ENCODE measurements around the gene MEAK7. TPM values are rescaled to one million over a fixed set of nuclear protein-coding genes. Genes with fewer than 3 reads are reported as not detected.

The MEAK7 gene
- total RNA-seq, 2 donors from 2014 or later: 17.0 to 23.4 TPM

DNA sequence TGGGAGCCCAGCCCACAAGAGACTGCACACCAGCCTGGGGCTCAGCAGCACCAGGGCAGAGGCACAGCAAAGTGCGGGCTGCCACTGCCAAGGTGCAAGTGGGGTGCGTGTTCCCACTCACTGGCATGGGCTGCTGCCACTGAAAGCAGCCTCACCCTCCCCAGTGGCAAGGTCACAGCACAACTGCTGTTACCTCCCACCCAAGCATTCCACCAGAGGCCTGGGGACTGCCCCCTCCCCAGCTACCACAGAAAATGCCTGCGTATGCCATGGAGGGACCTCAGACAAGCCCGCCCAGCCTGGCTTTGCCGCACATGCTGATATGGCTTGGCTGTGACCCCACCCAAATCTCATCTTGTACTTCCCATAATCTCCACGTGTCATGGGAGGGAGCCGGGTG is 33.1 kb downstream of the MEAK7 start:
- no peak for DNase-seq
- Histone ChIP-seq H3K27me3 (no peaks in the 10 kb centered on the region), H3K9me3 (no peaks in the 10 kb centered on the region), H3K27ac (no peak overlapping the region), H3K4me1 (no peaks in the 10 kb centered on the region), H3K36me3 (no peaks in the 10 kb centered on the region), H3K9ac (ENCODE audit: low read depth in 2 of 2, low read length in 2 of 2) (no peak overlapping the region), H3K4me3 (no peak overlapping the region)
- TF ChIP-seq CTCF (IDR thresholded peaks at IDR 0.05): no peak
- intact Hi-C loops (cut with DNase I): no loop called here

DNA sequence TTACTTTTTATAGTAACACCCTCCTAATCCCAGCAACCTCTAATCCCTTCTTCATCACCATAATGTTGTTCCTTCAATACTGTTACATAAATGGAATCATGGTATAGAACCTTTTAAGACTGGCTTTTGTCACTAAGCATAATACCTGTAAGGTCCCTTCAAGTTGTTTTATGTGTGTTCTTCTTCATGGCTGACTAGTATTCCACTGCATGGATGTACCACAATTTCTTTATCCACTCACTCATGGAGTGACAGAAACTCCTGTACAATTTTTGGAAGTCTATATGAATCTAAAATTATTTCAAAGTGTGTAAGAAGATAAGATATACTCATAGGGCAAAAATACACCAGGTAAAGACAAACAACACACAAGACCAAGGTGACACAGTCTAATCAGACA is 36.8 kb downstream of the MEAK7 start:
- intact Hi-C loops (cut with DNase I): no loop called here
- Histone ChIP-seq H3K4me1 (no peaks in the 10 kb centered on the region), H3K9ac (ENCODE audit: low read depth in 2 of 2, low read length in 2 of 2) (no peak overlapping the region), H3K27ac (no peak overlapping the region), H3K4me3 (no peak overlapping the region), H3K36me3 (peaks cover 7% of the 10 kb centered on the region), H3K9me3 (no peaks in the 10 kb centered on the region), H3K27me3 (no peaks in the 10 kb centered on the region)
- no peak for TF ChIP-seq CTCF (IDR thresholded peaks at IDR 0.05)
- DNase-seq: no peak

DNA sequence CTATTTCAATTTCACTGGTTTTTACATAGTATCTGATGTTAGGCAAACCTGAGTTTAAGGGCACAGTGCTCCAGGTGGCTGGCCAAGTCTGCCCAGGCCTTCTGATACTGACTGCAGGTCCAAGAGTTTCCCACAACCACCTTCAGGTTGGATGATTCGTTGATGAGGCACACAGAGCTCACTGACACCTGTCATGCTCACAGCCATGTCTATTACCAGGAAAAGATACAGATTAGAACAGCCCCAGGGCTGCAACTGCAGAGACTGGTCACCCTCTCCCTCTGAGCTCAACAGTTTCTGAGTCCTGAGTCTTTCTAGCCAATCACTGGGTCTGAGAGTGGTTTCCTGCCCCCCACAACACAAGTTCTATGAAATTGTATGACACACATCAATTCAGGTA is 37.2 kb downstream of the MEAK7 start:
- DNase-seq: no peak
- Histone ChIP-seq H3K36me3 (peaks cover 7% of the 10 kb centered on the region), H3K27me3 (no peaks in the 10 kb centered on the region), H3K27ac (no peak overlapping the region), H3K9ac (ENCODE audit: low read depth in 2 of 2, low read length in 2 of 2) (no peak overlapping the region), H3K4me1 (no peaks in the 10 kb centered on the region), H3K9me3 (no peaks in the 10 kb centered on the region), H3K4me3 (no peak overlapping the region)
- intact Hi-C loops (cut with DNase I): no loop called here
- no peak for TF ChIP-seq CTCF (IDR thresholded peaks at IDR 0.05)

- Histone ChIP-seq H3K9me3 (no peaks in the 10 kb centered on the region), H3K4me3 (no peak overlapping the region), H3K36me3 (peaks cover 7% of the 10 kb centered on the region), H3K9ac (ENCODE audit: low read depth in 2 of 2, low read length in 2 of 2) (no peak overlapping the region), H3K27ac (no peak overlapping the region), H3K4me1 (no peaks in the 10 kb centered on the region), H3K27me3 (no peaks in the 10 kb centered on the region)
- no peak for DNase-seq
- no peak for TF ChIP-seq CTCF (IDR thresholded peaks at IDR 0.05)
- intact Hi-C loops (cut with DNase I): no loop called here
These were observed 37.8 kb downstream of the MEAK7 start for GRCh38 chr16:84466692-84467091.

- TF ChIP-seq CTCF (IDR thresholded peaks at IDR 0.05): no peak
- intact Hi-C loops (cut with DNase I): no loop called here
- no peak overlapping the region for H3K27ac ChIP-seq
- no peaks in the 10 kb centered on the region for H3K4me1 ChIP-seq
- H3K36me3 ChIP-seq: peaks cover 7% of the 10 kb centered on the region
- H3K4me3 ChIP-seq: no peak overlapping the region
- H3K27me3 ChIP-seq: no peaks in the 10 kb centered on the region
- no peak for DNase-seq
- no peaks in the 10 kb centered on the region for H3K9me3 ChIP-seq
- no peak overlapping the region for H3K9ac ChIP-seq (ENCODE audit: low read depth in 2 of 2, low read length in 2 of 2)
These were observed 39.3 kb downstream of the MEAK7 start for GRCh38 chr16:84465154-84465553.

- intact Hi-C loops (cut with DNase I): no loop called here
- H3K4me1 ChIP-seq: no peaks in the 10 kb centered on the region
- DNase-seq: no peak
- no peak overlapping the region for H3K4me3 ChIP-seq
- no peak overlapping the region for H3K27ac ChIP-seq
- no peak overlapping the region for H3K9ac ChIP-seq (ENCODE audit: low read depth in 2 of 2, low read length in 2 of 2)
- TF ChIP-seq CTCF (IDR thresholded peaks at IDR 0.05): no peak
- H3K9me3 ChIP-seq: no peaks in the 10 kb centered on the region
- H3K27me3 ChIP-seq: no peaks in the 10 kb centered on the region
- H3K36me3 ChIP-seq: peaks cover 7% of the 10 kb centered on the region
These were observed 40.3 kb downstream of the MEAK7 start for GRCh38 chr16:84464116-84464515.

All from colonic mucosa (tissue), 4 donors.